ENCODE data around the gene IRAK1BP1. TPM values are rescaled to one million over a fixed set of nuclear protein-coding genes. Genes with fewer than 3 reads are reported as not detected.

The IRAK1BP1 gene
- total RNA-seq, 1 donor from 2014 or later = 3.6 TPM

Other genes with a start within 250 kb of the IRAK1BP1 start
- gene PHIP, start 210.7 kb downstream of the IRAK1BP1 start, total RNA-seq = 33.9 and 34.1 TPM in 2 replicates

Measured in activated CD4-positive, alpha-beta T cell treated with anti-CD3 and anti-CD28 coated beads, Interleukin-2, amount 10 ng/mL, durations not matched to agents 24 days and 14 days (primary cell).